Neural progenitor cell (in vitro differentiated cells): Measurements from ENCODE around the gene CD80. TPM values are rescaled to one million over a fixed set of nuclear protein-coding genes. Genes with fewer than 3 reads are reported as not detected.

Experiments
- DNase-seq: peaks from one replicate; pipeline ENCODE4 v3.0.0-alpha.2; 2016; ENCODE audit warnings: low spot score
- H2AFZ ChIP-seq: fragments of 200-600 bp; sonication (generic); replicated peaks from 2 replicates; pipeline ENCODE4 v1.6.1; 2016; ENCODE audit warnings: antibody characterized with exemption
- H3F3A ChIP-seq: fragments of 200-600 bp; sonication (generic); 2 replicates; pipeline ENCODE4 v1.6.1; 2016; ENCODE audit warnings: antibody characterized with exemption, low read depth
- H3K27ac ChIP-seq: fragments of 200-600 bp; sonication (generic); 2 replicates; pipeline ENCODE4 v1.5.1; 2016; ENCODE audit warnings: mild to moderate bottlenecking
- H3K27me3 ChIP-seq: fragments of 200-600 bp; sonication (generic); 2 replicates; pipeline ENCODE4 v1.6.1; 2016; ENCODE audit warnings: mild to moderate bottlenecking, moderate library complexity
- H3K36me3 ChIP-seq: fragments of 200-600 bp; sonication (generic); 2 replicates; pipeline ENCODE4 v1.5.1; 2016
- H3K4me1 ChIP-seq: fragments of 200-600 bp; sonication (generic); 2 replicates; pipeline ENCODE4 v1.6.1; 2016; ENCODE audit warnings: mixed run types
- H3K4me2 ChIP-seq: fragments of 200-600 bp; sonication (generic); 2 replicates; pipeline ENCODE4 v1.6.1; 2016
- H3K4me3 ChIP-seq: fragments of 200-600 bp; sonication (generic); 2 replicates; pipeline ENCODE4 v1.5.1; 2016
- H3K79me2 ChIP-seq: fragments of 200-600 bp; sonication (generic); 2 replicates; pipeline ENCODE4 v1.6.1; 2016; ENCODE audit warnings: low read depth
- H3K9ac ChIP-seq: fragments of 200-600 bp; sonication (generic); 2 replicates; pipeline ENCODE4 v1.6.1; 2016
- H3K9me3 ChIP-seq: fragments of 200-600 bp; sonication (generic); 2 replicates; pipeline ENCODE4 v1.5.1; 2016; ENCODE audit warnings: low read depth
- H4K20me1 ChIP-seq: fragments of 200-600 bp; sonication (generic); 2 replicates; pipeline ENCODE4 v1.6.1; 2016; ENCODE audit warnings: low read depth
- H3K27ac Mint-ChIP-seq: 3 replicates; pipeline ENCODE4 v1.8.0; 2021; ENCODE audit warnings: mixed read lengths
- H3K27me3 Mint-ChIP-seq: 2 replicates; pipeline ENCODE4 v1.8.0; 2022; ENCODE audit warnings: low read depth, mild to moderate bottlenecking, inconsistent platforms, moderate library complexity, mixed read lengths; ENCODE audit not compliant: insufficient read depth
- H3K36me3 Mint-ChIP-seq: 3 replicates; pipeline ENCODE4 v1.8.0; 2021; ENCODE audit warnings: mixed read lengths
- H3K4me1 Mint-ChIP-seq: 3 replicates; pipeline ENCODE4 v1.8.0; 2021; ENCODE audit warnings: mixed read lengths
- H3K4me3 Mint-ChIP-seq: 3 replicates; pipeline ENCODE4 v1.8.0; 2021; ENCODE audit warnings: mild to moderate bottlenecking, moderate library complexity, mixed read lengths
- H3K9me3 Mint-ChIP-seq: 3 replicates; pipeline ENCODE4 v1.8.0; 2020; ENCODE audit warnings: mixed read lengths
- EZH2 ChIP-seq: fragments of 200-600 bp; sonication (generic); IDR thresholded peaks from 2 replicates; pipeline ENCODE4 v1.6.1; 2017; ENCODE audit warnings: antibody characterized with exemption, mild to moderate bottlenecking, moderate library complexity
- EZH2phosphoT487 ChIP-seq: fragments of 200-600 bp; sonication (generic); IDR thresholded peaks from 2 replicates; pipeline ENCODE4 v1.6.1; 2017; ENCODE audit warnings: antibody characterized with exemption
- total RNA-seq: library from RNA; depleted of rRNA; stranded (reverse); fragments of >200 nt; gene quantifications from 2 replicates; pipeline ENCODE4 v1.2.3, GENCODE V29; 2015; ENCODE audit warnings: low replicate concordance
- TF ChIP-seq, protein P1 (sequence below): fragments of 200-600 bp; sonication (generic); IDR thresholded peaks from 2 replicates; pipeline ENCODE4 v1.5.1; 2017; ENCODE audit warnings: antibody characterized with exemption, mild to moderate bottlenecking

Gene CD80
- total RNA-seq, 1 donor from 2014 or later, result 0.30 TPM

DNA sequence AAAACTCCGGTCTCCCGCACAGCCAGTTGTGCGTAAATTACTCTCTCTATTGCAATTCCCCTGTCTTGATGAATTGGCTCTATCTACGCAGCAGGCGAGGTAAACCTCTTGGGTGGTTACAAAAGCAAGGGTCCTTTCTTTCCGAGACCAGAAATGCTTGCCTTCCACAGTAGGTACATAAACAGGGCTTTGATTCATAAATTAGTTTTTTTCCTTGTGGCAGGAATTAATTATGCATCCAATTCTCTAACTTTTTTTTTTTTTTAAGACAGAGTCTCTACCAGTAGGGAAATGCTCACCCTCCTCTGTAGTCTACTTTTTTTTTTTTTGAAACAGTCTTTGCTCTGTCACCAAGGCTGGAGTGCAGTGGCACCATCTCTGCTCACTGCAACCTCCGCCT lies 16.3 kb downstream of the CD80 start:
- Histone ChIP-seq H3K27me3 (no peaks in the 10 kb centered on the region), H2AFZ (no peak overlapping the region), H3K27ac (no peak overlapping the region), H3K79me2 (no peaks in the 10 kb centered on the region), H3K9ac (no peak overlapping the region), H3K9me3 (no peaks in the 10 kb centered on the region), H3K4me1 (no peaks in the 10 kb centered on the region), H3F3A (no peaks in the 10 kb centered on the region), H3K4me2 (no peak overlapping the region), H4K20me1 (no peaks in the 10 kb centered on the region), H3K36me3 (no peaks in the 10 kb centered on the region), H3K4me3 (no peak overlapping the region)
- H3K4me3 Mint-ChIP-seq, result no peak overlapping the region
- no peaks in the 10 kb centered on the region for H3K4me1 Mint-ChIP-seq
- DNase-seq, result no peak
- H3K9me3 Mint-ChIP-seq, result no peaks in the 10 kb centered on the region
- TF ChIP-seq EZH2, result no peak
- TF ChIP-seq, protein P1, sequence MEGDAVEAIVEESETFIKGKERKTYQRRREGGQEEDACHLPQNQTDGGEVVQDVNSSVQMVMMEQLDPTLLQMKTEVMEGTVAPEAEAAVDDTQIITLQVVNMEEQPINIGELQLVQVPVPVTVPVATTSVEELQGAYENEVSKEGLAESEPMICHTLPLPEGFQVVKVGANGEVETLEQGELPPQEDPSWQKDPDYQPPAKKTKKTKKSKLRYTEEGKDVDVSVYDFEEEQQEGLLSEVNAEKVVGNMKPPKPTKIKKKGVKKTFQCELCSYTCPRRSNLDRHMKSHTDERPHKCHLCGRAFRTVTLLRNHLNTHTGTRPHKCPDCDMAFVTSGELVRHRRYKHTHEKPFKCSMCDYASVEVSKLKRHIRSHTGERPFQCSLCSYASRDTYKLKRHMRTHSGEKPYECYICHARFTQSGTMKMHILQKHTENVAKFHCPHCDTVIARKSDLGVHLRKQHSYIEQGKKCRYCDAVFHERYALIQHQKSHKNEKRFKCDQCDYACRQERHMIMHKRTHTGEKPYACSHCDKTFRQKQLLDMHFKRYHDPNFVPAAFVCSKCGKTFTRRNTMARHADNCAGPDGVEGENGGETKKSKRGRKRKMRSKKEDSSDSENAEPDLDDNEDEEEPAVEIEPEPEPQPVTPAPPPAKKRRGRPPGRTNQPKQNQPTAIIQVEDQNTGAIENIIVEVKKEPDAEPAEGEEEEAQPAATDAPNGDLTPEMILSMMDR, result no peak
- no peak for TF ChIP-seq EZH2phosphoT487
- peaks cover 3% of the 10 kb centered on the region for H3K27me3 Mint-ChIP-seq
- H3K36me3 Mint-ChIP-seq, result no peaks in the 10 kb centered on the region
- H3K27ac Mint-ChIP-seq, result no peak overlapping the region

DNA sequence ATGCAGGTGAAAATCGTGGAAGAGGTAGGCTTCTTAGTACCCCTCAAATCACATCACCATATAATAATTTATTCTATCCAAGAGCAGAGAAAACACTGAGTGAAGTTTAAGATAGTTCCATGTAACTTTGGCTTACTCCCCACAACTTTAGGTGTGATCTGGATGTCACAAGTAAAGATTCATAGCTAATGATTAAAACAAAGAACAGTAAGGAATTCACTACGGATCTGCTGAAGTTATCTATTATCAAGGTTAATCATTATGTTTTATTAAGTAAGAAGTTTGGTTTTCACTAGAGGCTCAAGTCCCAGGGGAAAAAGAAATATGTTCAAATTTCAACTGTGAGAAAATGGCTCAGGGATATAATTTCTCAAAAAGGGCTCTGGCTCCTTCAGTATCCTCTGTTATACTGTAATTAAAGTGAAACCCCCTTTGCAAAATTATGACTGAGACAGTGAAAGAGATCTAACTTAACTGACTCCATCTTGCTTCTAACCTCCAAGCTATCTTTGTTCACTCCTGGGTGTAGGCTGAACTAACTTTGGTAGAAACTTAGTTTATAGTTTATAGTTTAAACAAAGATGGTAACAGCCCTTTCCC lies 17.1 kb downstream of the CD80 start:
- TF ChIP-seq, protein P1, result no peak
- Mint-ChIP-seq H3K27ac (no peak overlapping the region), H3K4me1 (no peaks in the 10 kb centered on the region), H3K9me3 (no peaks in the 10 kb centered on the region), H3K4me3 (no peak overlapping the region), H3K27me3 (peaks cover 3% of the 10 kb centered on the region), H3K36me3 (no peaks in the 10 kb centered on the region)
- H3K4me2 ChIP-seq, result no peak overlapping the region
- H3K4me1 ChIP-seq, result no peaks in the 10 kb centered on the region
- no peaks in the 10 kb centered on the region for H3K79me2 ChIP-seq
- H3K27me3 ChIP-seq, result no peaks in the 10 kb centered on the region
- no peak for DNase-seq
- H3K9ac ChIP-seq, result no peak overlapping the region
- no peaks in the 10 kb centered on the region for H4K20me1 ChIP-seq
- H3K9me3 ChIP-seq, result no peaks in the 10 kb centered on the region
- no peak overlapping the region for H3K27ac ChIP-seq
- H2AFZ ChIP-seq, result no peak overlapping the region
- no peaks in the 10 kb centered on the region for H3K36me3 ChIP-seq
- no peaks in the 10 kb centered on the region for H3F3A ChIP-seq
- no peak overlapping the region for H3K4me3 ChIP-seq

DNA sequence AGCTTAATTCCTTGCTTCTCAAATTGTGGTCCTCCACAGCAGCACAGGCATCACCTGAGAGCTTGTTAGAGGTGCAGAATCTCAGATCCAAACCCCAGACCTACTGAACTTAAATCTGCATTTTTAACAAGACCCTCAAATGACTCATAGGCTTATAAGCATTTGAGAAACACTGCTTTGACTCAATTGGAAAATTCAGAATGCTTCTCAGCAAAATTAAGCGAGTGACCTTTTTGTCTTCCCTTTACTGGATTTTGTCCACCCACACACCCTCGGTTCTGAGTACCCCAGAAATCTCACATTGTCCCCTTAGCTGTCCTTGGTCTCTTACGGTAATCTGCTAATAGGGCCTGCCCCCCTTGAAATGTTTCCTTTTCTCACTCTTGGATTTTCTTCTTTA lies 17.9 kb downstream of the CD80 start:
- H3K79me2 ChIP-seq, result no peaks in the 10 kb centered on the region
- H3K4me3 ChIP-seq, result no peak overlapping the region
- Mint-ChIP-seq H3K27me3 (peaks cover 3% of the 10 kb centered on the region), H3K9me3 (no peaks in the 10 kb centered on the region), H3K4me3 (no peak overlapping the region), H3K27ac (no peak overlapping the region), H3K4me1 (no peaks in the 10 kb centered on the region), H3K36me3 (no peaks in the 10 kb centered on the region)
- H4K20me1 ChIP-seq, result no peaks in the 10 kb centered on the region
- TF ChIP-seq EZH2phosphoT487 (no peak), EZH2 (no peak)
- TF ChIP-seq, protein P1, result no peak
- H3K27ac ChIP-seq, result no peak overlapping the region
- no peaks in the 10 kb centered on the region for H3K4me1 ChIP-seq
- H3K4me2 ChIP-seq, result no peak overlapping the region
- no peaks in the 10 kb centered on the region for H3F3A ChIP-seq
- H2AFZ ChIP-seq, result no peak overlapping the region
- no peaks in the 10 kb centered on the region for H3K36me3 ChIP-seq
- no peak for DNase-seq
- no peak overlapping the region for H3K9ac ChIP-seq
- no peaks in the 10 kb centered on the region for H3K27me3 ChIP-seq
- no peaks in the 10 kb centered on the region for H3K9me3 ChIP-seq
